ENCODE measurements around the gene RAB4A.
"Not testable (repeated sequence)": the region's sequence is repeated elsewhere in the genome, so short reads cannot be mapped to it uniquely, and the experiment has no call there.

RAB4A gene

DNA sequence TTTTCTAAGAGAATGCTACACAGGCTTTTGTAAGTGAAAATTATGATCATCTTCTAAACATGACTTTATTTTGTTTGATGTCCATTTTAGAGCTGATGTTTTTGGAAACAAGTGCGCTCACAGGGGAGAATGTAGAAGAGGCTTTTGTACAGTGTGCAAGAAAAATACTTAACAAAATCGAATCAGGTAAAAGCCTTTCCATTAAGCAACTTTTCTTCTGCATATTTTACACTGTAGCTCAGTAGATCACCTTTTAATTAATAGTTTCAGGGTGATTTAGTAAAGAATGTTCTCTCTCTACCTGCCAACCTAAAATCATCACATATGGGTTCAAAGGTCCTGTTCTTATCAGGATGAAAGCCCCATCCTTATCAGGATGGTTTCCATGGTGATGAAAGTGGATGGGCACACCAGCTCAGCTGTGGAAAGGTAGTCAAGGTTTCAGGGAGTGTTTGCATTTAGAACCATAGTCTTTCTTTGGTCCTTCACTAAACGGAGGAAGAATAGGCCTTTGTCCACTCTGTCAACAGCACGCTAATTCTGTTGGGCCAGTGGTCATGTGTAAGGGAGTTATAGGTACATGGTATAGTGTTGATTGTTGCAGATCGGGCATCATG, 28.1 kb downstream of the RAB4A start:
- DNase-seq = no peak

DNA sequence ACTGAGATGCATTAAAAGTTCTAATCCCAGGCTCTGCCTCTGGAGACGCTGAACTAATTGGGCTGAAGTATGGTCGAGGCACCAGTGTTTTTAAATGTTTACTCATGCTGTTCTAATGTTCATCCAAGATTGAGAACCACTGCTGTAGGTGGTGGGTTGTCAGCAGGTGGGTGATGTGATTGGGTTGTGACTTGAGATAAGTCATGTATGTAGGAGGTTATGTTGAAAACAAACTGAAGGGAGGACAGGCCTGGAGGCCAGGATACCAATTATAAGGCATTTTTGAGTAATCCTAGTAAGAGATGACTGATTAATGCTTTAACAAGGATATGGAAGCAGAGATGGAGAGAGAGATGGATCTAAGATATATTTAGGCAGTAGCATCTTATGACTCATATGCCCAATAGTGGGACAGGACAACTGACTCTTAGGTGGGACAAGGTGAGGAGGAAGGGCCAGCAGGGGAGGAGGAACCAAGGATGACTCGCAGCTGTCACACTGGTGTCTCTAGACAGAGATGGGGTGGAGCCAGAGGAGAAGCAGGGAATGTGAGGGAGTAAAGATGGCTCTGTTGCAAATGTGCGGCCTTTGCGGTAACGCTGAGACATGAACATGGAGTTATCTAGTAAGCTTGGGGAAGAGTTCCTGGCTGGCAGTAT, 29.3 kb downstream of the RAB4A start:
- DNase-seq = no peak

DNA sequence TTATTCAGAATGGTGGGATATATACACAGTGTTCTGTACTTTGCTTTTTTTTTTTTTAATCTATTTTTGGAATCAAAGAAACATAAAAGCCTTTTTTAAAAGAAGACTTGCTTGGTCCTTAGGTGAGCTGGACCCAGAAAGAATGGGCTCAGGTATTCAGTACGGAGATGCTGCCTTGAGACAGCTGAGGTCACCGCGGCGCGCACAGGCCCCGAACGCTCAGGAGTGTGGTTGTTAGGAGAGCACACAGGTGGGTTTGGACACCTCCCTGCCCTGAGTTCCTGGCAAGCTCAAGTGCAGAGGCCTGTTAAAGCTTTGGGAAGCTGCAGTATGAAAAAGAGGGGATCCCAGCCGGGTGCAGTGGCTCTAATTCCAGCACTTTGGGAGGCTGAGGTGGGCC, 31.8 kb downstream of the RAB4A start:
- no peak for DNase-seq

GRCh38 chr1:229303855-229304254, 32.9 kb downstream of the RAB4A start:
- no peak for DNase-seq

GRCh38 chr1:229305392-229305791, 34.5 kb downstream of the RAB4A start:
- DNase-seq = no peak

- no peak for DNase-seq
Measured at GRCh38 chr1:229309074-229309473, 38.2 kb downstream of the RAB4A start.

- DNase-seq = no peak
Measured at GRCh38 chr1:229309684-229310083, 38.8 kb downstream of the RAB4A start.

DNA sequence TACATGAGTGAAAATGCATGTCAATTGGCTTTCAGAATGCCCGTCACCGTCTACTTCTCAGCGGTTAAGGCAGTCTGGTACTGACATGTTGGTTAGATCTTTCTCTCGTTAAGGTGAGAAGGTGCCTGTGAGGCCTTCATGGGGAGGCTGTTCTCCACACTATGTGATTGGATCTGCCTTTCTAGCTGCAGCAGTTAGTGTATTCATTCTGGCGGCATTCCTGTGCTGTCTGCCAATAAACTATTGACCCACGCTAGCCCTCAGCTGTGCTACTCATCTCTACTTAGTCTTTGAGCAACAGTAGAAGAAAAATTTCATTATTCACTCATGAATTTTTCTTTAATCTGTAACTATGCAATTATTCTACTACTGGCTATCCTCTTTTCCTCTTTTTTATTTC, 39.9 kb downstream of the RAB4A start:
- no peak for DNase-seq

DNA sequence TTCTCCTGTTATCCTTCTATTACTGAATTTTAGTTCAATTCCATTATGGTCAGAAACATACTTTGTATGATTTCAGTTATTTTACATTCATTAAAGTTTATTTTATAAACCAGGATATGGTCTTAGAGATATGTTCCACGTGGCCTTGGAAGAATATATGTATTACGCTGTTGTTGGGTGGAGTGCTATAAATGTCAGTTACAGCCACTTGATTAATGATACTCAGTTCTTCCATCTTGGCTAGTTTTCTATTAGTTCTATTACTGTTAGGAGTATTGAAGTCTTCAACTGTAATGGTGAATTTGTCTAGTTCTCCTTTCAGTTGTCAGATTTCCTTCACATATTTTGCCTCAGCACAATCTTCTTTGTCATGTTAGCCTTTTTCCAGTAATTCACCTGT, 45.3 kb downstream of the RAB4A start:
- DNase-seq = no peak

- DNase-seq = no peak
Measured at GRCh38 chr1:229318056-229318455, 47.1 kb downstream of the RAB4A start.

- no peak for DNase-seq
Measured at GRCh38 chr1:229319487-229319886, 48.6 kb downstream of the RAB4A start.

- no peak for DNase-seq
Measured at GRCh38 chr1:229323201-229323600, 52.3 kb downstream of the RAB4A start.

DNA sequence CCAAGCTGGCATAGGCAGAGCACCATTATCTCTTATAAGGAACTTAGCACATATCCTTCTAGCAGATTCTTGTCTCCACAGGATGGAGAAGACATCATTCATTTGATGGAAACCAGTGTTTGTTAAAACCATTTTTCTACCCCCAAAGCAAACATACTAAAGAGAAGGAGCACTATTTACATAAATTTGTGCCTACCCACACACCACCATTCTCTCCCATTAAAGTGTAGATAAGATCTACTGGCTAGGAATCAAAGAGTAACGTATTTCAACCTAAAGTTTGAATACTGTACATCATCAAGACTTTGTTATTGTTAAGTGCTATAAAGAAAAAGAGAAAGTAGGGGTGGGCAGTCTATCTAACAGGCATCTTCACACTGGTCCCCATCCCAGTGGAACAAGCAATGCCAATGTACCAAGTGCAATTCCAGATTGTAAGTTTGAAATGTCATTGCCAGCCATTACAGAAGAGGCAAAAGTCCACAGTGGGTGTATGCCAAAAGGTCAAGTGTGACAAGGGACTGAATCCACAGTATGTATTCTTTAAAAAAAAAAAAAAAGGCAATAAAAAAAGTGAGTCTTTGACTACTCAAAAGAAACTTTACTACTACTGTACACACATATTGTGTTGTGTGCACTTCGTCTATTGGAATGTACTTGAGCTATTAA, 53.1 kb downstream of the RAB4A start:
- DNase-seq = no peak

GRCh38 chr1:229325401-229325800, 54.5 kb downstream of the RAB4A start:
- DNase-seq = no peak

DNA sequence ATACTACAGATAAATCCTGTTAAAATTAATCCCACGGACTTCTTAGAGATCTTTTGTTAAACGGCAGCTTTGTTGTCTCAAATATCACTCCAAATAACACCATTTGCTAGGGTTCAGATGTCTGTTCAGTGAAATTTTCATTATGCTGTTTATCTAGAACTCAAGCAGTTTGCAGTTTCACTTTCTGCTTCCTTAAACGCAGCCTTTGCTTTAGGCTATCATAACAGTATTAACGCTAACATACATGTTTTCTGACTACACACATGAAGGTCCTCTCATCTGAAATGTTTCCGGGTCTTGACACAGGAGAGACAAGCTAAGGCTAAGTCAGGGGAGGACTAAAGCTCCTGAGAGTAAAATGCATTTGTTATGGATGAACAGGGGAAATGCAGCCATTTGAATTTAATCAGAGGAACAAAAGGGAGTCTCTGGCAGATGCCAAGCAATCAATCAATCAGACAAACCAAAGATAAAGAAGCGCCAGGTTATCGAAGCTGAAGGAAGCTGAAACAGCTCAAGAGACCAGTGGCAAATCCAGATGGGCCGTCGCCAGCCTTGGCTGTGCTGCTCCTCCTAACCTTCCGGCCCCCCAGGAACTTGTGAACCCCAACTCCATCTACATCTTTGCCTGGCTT, 55.1 kb downstream of the RAB4A start:
- DNase-seq = no peak

DNA sequence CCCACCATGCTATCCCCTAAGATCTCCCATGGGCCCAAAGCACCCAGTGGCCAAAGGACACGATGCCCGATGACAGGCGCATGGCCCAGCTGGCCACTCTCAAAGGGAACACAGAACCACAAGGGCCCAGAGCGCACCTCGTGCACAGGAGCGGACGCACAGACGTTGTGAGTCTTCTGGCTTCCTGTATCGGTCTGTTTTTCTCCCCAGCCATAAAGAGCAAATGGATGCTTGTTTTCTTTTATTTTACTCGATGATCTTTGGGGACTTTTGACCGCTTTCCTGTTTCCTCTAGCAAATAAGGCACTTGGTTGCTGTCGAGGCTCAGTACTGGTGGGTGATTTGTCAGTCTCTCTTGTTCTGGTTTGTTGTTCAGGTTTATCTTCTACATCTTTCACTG, 55.7 kb downstream of the RAB4A start:
- DNase-seq = no peak

DNA sequence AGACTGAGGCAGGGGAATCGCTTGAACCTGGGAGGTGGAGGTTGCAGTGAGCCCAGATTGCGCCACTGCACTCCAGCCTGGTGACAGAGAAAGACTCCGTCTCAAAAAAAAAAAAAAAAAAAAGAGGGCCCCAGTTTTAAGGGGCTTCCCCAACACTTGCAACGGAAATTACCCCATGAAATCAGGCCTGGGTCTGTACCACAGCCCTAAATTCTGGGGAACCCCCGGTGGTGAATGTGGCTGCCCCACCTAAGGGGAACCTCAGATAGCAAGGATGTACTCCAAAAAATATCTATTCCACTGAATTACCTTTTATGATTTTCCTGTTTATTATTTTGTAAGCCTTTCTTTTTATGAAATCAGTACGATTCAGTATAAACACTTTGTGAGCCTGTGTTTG, 56.9 kb downstream of the RAB4A start:
- DNase-seq = not testable (repeated sequence)

GRCh38 chr1:229328598-229329362, 57.9 kb downstream of the RAB4A start:
- no peak for DNase-seq

GRCh38 chr1:229334269-229334668, 63.4 kb downstream of the RAB4A start:
- no peak for DNase-seq

GRCh38 chr1:229334716-229335115, 63.8 kb downstream of the RAB4A start:
- no peak for DNase-seq

- no peak for DNase-seq
Measured at GRCh38 chr1:229336345-229336744, 65.4 kb downstream of the RAB4A start.

- no peak for DNase-seq
Measured at GRCh38 chr1:229339086-229339485, 68.2 kb downstream of the RAB4A start.

DNA sequence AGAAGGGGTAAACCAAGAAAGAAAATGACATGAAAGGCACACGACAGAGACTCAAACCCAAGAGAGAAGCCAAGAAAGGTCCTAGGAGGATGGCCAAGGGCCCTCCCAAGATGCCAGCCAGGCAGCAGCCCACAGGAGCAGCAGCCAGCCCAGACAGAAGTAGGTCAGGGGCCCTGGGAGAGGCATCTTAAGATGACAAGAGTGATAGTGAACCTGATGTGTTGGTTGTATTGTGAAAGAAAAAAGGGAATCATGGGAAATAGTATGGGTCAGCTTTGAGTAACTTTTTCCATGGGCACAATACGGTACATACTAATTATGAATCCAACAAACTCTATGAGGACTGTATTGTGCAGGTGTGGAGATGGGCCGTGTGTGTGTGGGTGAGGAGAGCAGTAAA, 68.6 kb downstream of the RAB4A start:
- DNase-seq = no peak
